Activated naive CD4-positive, alpha-beta T cell (primary cell): ENCODE measurements around the gene STK10.

Source experiments
- DNase-seq, 4 experiments: peaks; one replicate each; lab custom pipeline; 2025; lab: John Stamatoyannopoulos, UW

STK10 gene

GRCh38 chr5:172188893-172189692 is 1.1 kb upstream of the STK10 start:
- DNase-seq, result no peak

- DNase-seq, result peak; percentile 21 to 47 (median 34)
Measured at GRCh38 chr5:172187118-172188032, 649 bp downstream of the STK10 start.

GRCh38 chr5:172186114-172186695 is 1.8 kb downstream of the STK10 start:
- no peak for DNase-seq

GRCh38 chr5:172185096-172185461 is 2.9 kb downstream of the STK10 start:
- no peak for DNase-seq

- DNase-seq, result no peak
Measured at GRCh38 chr5:172183881-172184280, 4.1 kb downstream of the STK10 start.

GRCh38 chr5:172182291-172182690 is 5.7 kb downstream of the STK10 start:
- DNase-seq, result no peak

- peak in 1 of 4 experiments; percentile 25 for DNase-seq
Measured at GRCh38 chr5:172180936-172181335, 7.1 kb downstream of the STK10 start.

- peak in 2 of 4 experiments; percentile 15 to 30 for DNase-seq
Measured at GRCh38 chr5:172178991-172179989, 8.7 kb downstream of the STK10 start.

GRCh38 chr5:172178301-172178987 is 9.6 kb downstream of the STK10 start:
- DNase-seq, result peak in 1 of 4 experiments; percentile 43

GRCh38 chr5:172177176-172177575 is 10.8 kb downstream of the STK10 start:
- no peak for DNase-seq

- peak; percentile 26 to 87 (median 62) for DNase-seq
Measured at GRCh38 chr5:172175263-172175719, 12.7 kb downstream of the STK10 start.

- peak in 3 of 4 experiments; percentile 12 to 22 (median 20) for DNase-seq
Measured at GRCh38 chr5:172173564-172174153, 14.4 kb downstream of the STK10 start.

GRCh38 chr5:172172912-172173563 is 15.0 kb downstream of the STK10 start:
- no peak for DNase-seq

- no peak for DNase-seq
Measured at GRCh38 chr5:172171118-172171517, 16.9 kb downstream of the STK10 start.

- no peak for DNase-seq
Measured at GRCh38 chr5:172170251-172170701, 17.7 kb downstream of the STK10 start.

- no peak for DNase-seq
Measured at GRCh38 chr5:172169216-172169615, 18.8 kb downstream of the STK10 start.

GRCh38 chr5:172168311-172168710 is 19.7 kb downstream of the STK10 start:
- no peak for DNase-seq

GRCh38 chr5:172167895-172168294 is 20.1 kb downstream of the STK10 start:
- DNase-seq, result no peak

- DNase-seq, result no peak
Measured at GRCh38 chr5:172166030-172166826, 21.8 kb downstream of the STK10 start.
